ENCODE data around the gene SGIP1.

The SGIP1 gene

DNA sequence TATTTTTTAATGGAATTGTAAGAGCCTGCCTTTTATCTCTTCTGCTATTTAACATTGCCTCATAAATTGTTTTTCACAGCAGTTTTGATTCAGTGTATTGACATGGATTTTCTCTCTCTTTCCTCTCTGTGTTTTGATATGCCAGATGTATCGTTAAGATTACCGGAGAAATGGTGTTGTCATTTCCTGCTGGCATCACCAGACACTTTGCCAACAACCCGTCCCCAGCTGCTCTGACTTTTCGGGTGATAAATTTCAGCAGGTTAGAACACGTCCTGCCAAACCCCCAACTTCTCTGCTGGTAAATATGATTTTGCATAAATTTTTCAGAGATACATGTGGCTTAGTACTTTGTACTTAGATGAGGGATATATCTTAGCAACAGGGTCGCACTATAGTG is 195.2 kb downstream of the SGIP1 start:
- H3K4me3 ChIP-seq (ENCODE audit: low read length in 2 of 2) = no peak overlapping the region
- no peak overlapping the region for H2AFZ ChIP-seq (ENCODE audit: low read length)
- no peak overlapping the region for H3K18ac ChIP-seq (ENCODE audit: low read length)
- H2BK12ac ChIP-seq (ENCODE audit: low read length) = no peak overlapping the region
- H2BK15ac ChIP-seq (ENCODE audit: low read length) = no peak overlapping the region
- no peaks in the 10 kb centered on the region for H3K9me3 ChIP-seq (replicated peaks in 1 of 2; ENCODE audit: control insufficient read depth in 2 of 2, insufficient read depth in 1 of 2, low read depth in 1 of 2, low read length in 2 of 2)
- no peak overlapping the region for H4K91ac ChIP-seq (ENCODE audit: low read depth, low read length, poor library complexity)
- no peak overlapping the region for H3K27ac ChIP-seq (replicated peaks; ENCODE audit: low read length)
- no peak overlapping the region for H3K4ac ChIP-seq (ENCODE audit: low read length)
- H2AK5ac ChIP-seq (ENCODE audit: low read depth, low read length) = no peak overlapping the region
- H2BK120ac ChIP-seq (ENCODE audit: low read depth, low read length) = no peak overlapping the region
- WGBS, 2 donors (ENCODE audit: extremely low coverage in 2 of 2, insufficient read length in 2 of 2, insufficient replicate concordance in 1 of 2) = no CpG with 5 or more reads among the region's 6 CpGs
- no peaks in the 10 kb centered on the region for H3K79me1 ChIP-seq (ENCODE audit: low read depth, low read length)
- peaks cover 0 to 2% of the 10 kb centered on the region in 2 donors for H3K4me1 ChIP-seq (ENCODE audit: control insufficient read depth in 2 of 2, insufficient read depth in 1 of 2, low read depth in 1 of 2, low read length in 2 of 2)
- no peak for DNase-seq (ENCODE audit: low spot score)
- H3K36me3 ChIP-seq (replicated peaks in 1 of 2; ENCODE audit: control insufficient read depth in 2 of 2, insufficient read depth in 2 of 2, low read length in 2 of 2) = no peaks in the 10 kb centered on the region
- H3K14ac ChIP-seq (ENCODE audit: low read length) = no peak overlapping the region
- H2BK5ac ChIP-seq (ENCODE audit: low read length) = no peak overlapping the region
- no peak overlapping the region for H3K9ac ChIP-seq (ENCODE audit: low read depth, low read length, poor library complexity)
- peaks cover 0 to 6% (median 0%) of the 10 kb centered on the region in 3 experiments for H3K27me3 ChIP-seq (ENCODE audit: control insufficient read depth in 3 of 3, insufficient read depth in 3 of 3, low read depth in 1 of 3, low read length in 3 of 3)
- no peak overlapping the region for H3K23ac ChIP-seq (ENCODE audit: low read depth, low read length, poor library complexity)
- no peak overlapping the region for H3K4me2 ChIP-seq (ENCODE audit: insufficient read depth, low read length, poor library complexity, severe bottlenecking)
- no peak overlapping the region for H4K8ac ChIP-seq (ENCODE audit: low read depth, low read length)

DNA sequence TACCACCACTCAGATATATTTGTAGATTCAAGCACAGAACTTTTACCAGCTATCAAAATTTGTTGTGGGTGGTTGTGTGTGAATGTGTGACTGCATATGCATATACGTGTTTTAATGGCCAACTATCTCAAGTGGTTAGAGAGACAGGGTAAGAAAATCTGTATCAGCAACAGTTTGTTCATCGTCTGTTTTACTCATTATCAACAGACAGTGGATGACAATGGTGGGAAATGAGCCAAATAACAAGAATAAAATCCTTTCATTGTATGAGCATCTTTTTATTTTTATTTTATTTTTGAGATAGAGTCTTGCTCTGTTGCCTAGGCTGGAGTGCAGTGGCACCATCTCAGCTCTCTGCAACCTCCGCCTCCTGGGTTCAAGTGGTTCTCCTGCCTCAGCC is 195.6 kb downstream of the SGIP1 start:
- Histone ChIP-seq H4K91ac (ENCODE audit: low read depth, low read length, poor library complexity) (no peak overlapping the region), H3K27ac (replicated peaks; ENCODE audit: low read length) (no peak overlapping the region), H3K9ac (ENCODE audit: low read depth, low read length, poor library complexity) (no peak overlapping the region), H2BK5ac (ENCODE audit: low read length) (no peak overlapping the region), H3K27me3 (ENCODE audit: control insufficient read depth in 3 of 3, insufficient read depth in 3 of 3, low read depth in 1 of 3, low read length in 3 of 3) (peaks cover 0 to 6% (median 0%) of the 10 kb centered on the region in 3 experiments), H3K4me3 (ENCODE audit: low read length in 2 of 2) (no peak overlapping the region), H2BK12ac (ENCODE audit: low read length) (no peak overlapping the region), H3K14ac (ENCODE audit: low read length) (no peak overlapping the region), H2BK15ac (ENCODE audit: low read length) (no peak overlapping the region), H3K79me1 (ENCODE audit: low read depth, low read length) (no peaks in the 10 kb centered on the region), H3K23ac (ENCODE audit: low read depth, low read length, poor library complexity) (no peak overlapping the region), H2AK5ac (ENCODE audit: low read depth, low read length) (no peak overlapping the region), H3K4me2 (ENCODE audit: insufficient read depth, low read length, poor library complexity, severe bottlenecking) (no peak overlapping the region), H2AFZ (ENCODE audit: low read length) (no peak overlapping the region), H3K18ac (ENCODE audit: low read length) (no peak overlapping the region), H3K4me1 (ENCODE audit: control insufficient read depth in 2 of 2, insufficient read depth in 1 of 2, low read depth in 1 of 2, low read length in 2 of 2) (peaks cover 0 to 2% of the 10 kb centered on the region in 2 donors), H2BK120ac (ENCODE audit: low read depth, low read length) (no peak overlapping the region), H4K8ac (ENCODE audit: low read depth, low read length) (no peak overlapping the region), H3K4ac (ENCODE audit: low read length) (no peak overlapping the region), H3K9me3 (replicated peaks in 1 of 2; ENCODE audit: control insufficient read depth in 2 of 2, insufficient read depth in 1 of 2, low read depth in 1 of 2, low read length in 2 of 2) (no peaks in the 10 kb centered on the region), H3K36me3 (replicated peaks in 1 of 2; ENCODE audit: control insufficient read depth in 2 of 2, insufficient read depth in 2 of 2, low read length in 2 of 2) (no peaks in the 10 kb centered on the region)
- DNase-seq (ENCODE audit: low spot score) = no peak
- WGBS, 2 donors (ENCODE audit: extremely low coverage in 2 of 2, insufficient read length in 2 of 2, insufficient replicate concordance in 1 of 2) = no CpG with 5 or more reads among the region's 3 CpGs

DNA sequence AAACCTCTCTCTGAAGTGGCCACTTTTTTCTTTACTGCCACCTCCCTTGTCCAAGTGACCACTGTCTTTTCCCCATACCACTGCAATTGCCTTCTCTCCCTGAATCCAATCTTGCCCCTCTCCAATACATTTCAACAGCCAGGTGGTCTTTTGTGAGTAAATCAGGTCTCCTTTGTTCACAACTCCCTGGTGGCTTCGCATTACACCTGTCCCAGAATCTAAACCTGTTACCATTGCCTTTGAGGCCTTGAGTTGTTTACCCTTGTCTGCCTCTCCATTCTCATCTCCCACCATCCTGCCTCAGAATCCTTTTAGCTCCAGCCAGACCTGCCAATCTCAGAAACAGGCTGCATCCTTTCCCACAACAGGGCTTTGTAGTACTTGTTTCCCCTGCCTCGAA is 196.5 kb downstream of the SGIP1 start:
- H3K36me3 ChIP-seq (replicated peaks in 1 of 2; ENCODE audit: control insufficient read depth in 2 of 2, insufficient read depth in 2 of 2, low read length in 2 of 2) = no peaks in the 10 kb centered on the region
- no peak overlapping the region for H3K18ac ChIP-seq (ENCODE audit: low read length)
- no peak overlapping the region for H2BK120ac ChIP-seq (ENCODE audit: low read depth, low read length)
- no peak for DNase-seq (ENCODE audit: low spot score)
- WGBS, 2 donors (ENCODE audit: extremely low coverage in 2 of 2, insufficient read length in 2 of 2, insufficient replicate concordance in 1 of 2) = no CpG with 5 or more reads among the region's 2 CpGs
- peaks cover 0 to 2% of the 10 kb centered on the region in 2 donors for H3K4me1 ChIP-seq (ENCODE audit: control insufficient read depth in 2 of 2, insufficient read depth in 1 of 2, low read depth in 1 of 2, low read length in 2 of 2)
- no peak overlapping the region for H2AK5ac ChIP-seq (ENCODE audit: low read depth, low read length)
- H3K27ac ChIP-seq (replicated peaks; ENCODE audit: low read length) = no peak overlapping the region
- no peak overlapping the region for H4K8ac ChIP-seq (ENCODE audit: low read depth, low read length)
- no peak overlapping the region for H3K9ac ChIP-seq (ENCODE audit: low read depth, low read length, poor library complexity)
- H2BK15ac ChIP-seq (ENCODE audit: low read length) = no peak overlapping the region
- H3K79me1 ChIP-seq (ENCODE audit: low read depth, low read length) = no peaks in the 10 kb centered on the region
- no peak overlapping the region for H2AFZ ChIP-seq (ENCODE audit: low read length)
- H3K4me2 ChIP-seq (ENCODE audit: insufficient read depth, low read length, poor library complexity, severe bottlenecking) = no peak overlapping the region
- H3K4me3 ChIP-seq (ENCODE audit: low read length in 2 of 2) = no peak overlapping the region
- no peaks in the 10 kb centered on the region for H3K9me3 ChIP-seq (replicated peaks in 1 of 2; ENCODE audit: control insufficient read depth in 2 of 2, insufficient read depth in 1 of 2, low read depth in 1 of 2, low read length in 2 of 2)
- no peak overlapping the region for H3K23ac ChIP-seq (ENCODE audit: low read depth, low read length, poor library complexity)
- H3K14ac ChIP-seq (ENCODE audit: low read length) = no peak overlapping the region
- peaks cover 0 to 6% (median 0%) of the 10 kb centered on the region in 3 experiments for H3K27me3 ChIP-seq (ENCODE audit: control insufficient read depth in 3 of 3, insufficient read depth in 3 of 3, low read depth in 1 of 3, low read length in 3 of 3)
- H2BK12ac ChIP-seq (ENCODE audit: low read length) = no peak overlapping the region
- H2BK5ac ChIP-seq (ENCODE audit: low read length) = no peak overlapping the region
- H3K4ac ChIP-seq (ENCODE audit: low read length) = no peak overlapping the region
- no peak overlapping the region for H4K91ac ChIP-seq (ENCODE audit: low read depth, low read length, poor library complexity)

DNA sequence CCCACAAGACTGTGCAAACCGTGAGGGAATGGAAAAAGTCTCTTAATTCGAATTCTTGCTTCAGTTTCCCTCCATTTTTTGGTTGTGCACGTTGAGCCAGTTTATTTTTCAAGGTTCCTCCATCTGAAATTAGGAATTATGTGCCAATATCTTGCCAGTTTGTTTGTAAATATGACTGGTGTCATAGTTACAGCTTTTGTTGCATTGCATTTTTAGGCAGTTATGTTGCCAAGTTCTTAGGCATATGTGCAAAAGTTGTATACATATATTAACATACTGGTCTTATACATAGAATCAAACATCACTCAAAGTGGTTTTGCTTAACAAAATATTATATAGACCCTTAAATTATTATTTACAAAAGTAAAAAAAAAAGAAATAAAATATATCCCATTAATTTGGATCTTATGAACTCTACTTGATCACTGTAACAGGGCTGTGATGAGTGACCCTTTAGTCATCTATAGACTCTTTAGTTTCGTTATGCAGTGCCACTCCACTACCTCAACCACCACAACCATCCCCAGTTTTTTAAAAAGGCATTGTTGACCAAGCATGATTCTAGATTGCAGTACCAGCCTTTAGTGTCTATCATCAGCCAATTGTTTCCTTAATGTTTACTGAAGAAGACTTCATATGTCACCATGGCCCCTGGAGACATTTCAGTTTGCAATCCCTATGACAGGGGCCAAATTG is 197.4 kb downstream of the SGIP1 start:
- H2AFZ ChIP-seq (ENCODE audit: low read length) = no peak overlapping the region
- WGBS, 2 donors (ENCODE audit: extremely low coverage in 2 of 2, insufficient read length in 2 of 2, insufficient replicate concordance in 1 of 2) = no CpG with 5 or more reads among the region's 4 CpGs

More for the DNA sequence above, 197.4 kb downstream of the SGIP1 start:
- Histone ChIP-seq H3K23ac (ENCODE audit: low read depth, low read length, poor library complexity) (no peak overlapping the region), H3K79me1 (ENCODE audit: low read depth, low read length) (no peaks in the 10 kb centered on the region), H3K27ac (replicated peaks; ENCODE audit: low read length) (no peak overlapping the region), H3K9ac (ENCODE audit: low read depth, low read length, poor library complexity) (no peak overlapping the region), H2BK12ac (ENCODE audit: low read length) (no peak overlapping the region), H2AK5ac (ENCODE audit: low read depth, low read length) (no peak overlapping the region), H3K4me1 (ENCODE audit: control insufficient read depth in 2 of 2, insufficient read depth in 1 of 2, low read depth in 1 of 2, low read length in 2 of 2) (peaks cover 0 to 2% of the 10 kb centered on the region in 2 donors), H3K18ac (ENCODE audit: low read length) (no peak overlapping the region), H3K36me3 (replicated peaks in 1 of 2; ENCODE audit: control insufficient read depth in 2 of 2, insufficient read depth in 2 of 2, low read length in 2 of 2) (no peaks in the 10 kb centered on the region), H3K14ac (ENCODE audit: low read length) (no peak overlapping the region), H2BK5ac (ENCODE audit: low read length) (no peak overlapping the region), H4K8ac (ENCODE audit: low read depth, low read length) (no peak overlapping the region), H3K4me3 (ENCODE audit: low read length in 2 of 2) (no peak overlapping the region), H3K27me3 (ENCODE audit: control insufficient read depth in 3 of 3, insufficient read depth in 3 of 3, low read depth in 1 of 3, low read length in 3 of 3) (peaks cover 0 to 5% (median 0%) of the 10 kb centered on the region in 3 experiments), H3K4ac (ENCODE audit: low read length) (no peak overlapping the region), H2BK15ac (ENCODE audit: low read length) (no peak overlapping the region), H3K4me2 (ENCODE audit: insufficient read depth, low read length, poor library complexity, severe bottlenecking) (no peak overlapping the region), H2BK120ac (ENCODE audit: low read depth, low read length) (no peak overlapping the region), H4K91ac (ENCODE audit: low read depth, low read length, poor library complexity) (no peak overlapping the region), H3K9me3 (replicated peaks in 1 of 2; ENCODE audit: control insufficient read depth in 2 of 2, insufficient read depth in 1 of 2, low read depth in 1 of 2, low read length in 2 of 2) (no peaks in the 10 kb centered on the region)
- DNase-seq (ENCODE audit: low spot score) = no peak
